Liver (tissue), 3 donors: ENCODE measurements around the gene CLASRP.

Experiments used
- EGR1 ChIP-seq, 2 donors: IDR thresholded peaks; 2 replicates each; pipeline ENCODE4 v1.6.1; 2016 to 2018; ENCODE audit warnings: antibody characterized with exemption in 2 of 2, low read depth in 2 of 2
- FOXA1 ChIP-seq: IDR thresholded peaks from 2 replicates; pipeline ENCODE4 v1.6.1; 2016; ENCODE audit warnings: antibody characterized with exemption
- GABPA ChIP-seq, 2 donors: IDR thresholded peaks in 1 of 2; conservative IDR thresholded peaks in 1 of 2; 2 replicates each; pipeline ENCODE4 v1.6.1; 2016; ENCODE audit warnings: antibody characterized with exemption in 2 of 2, mild to moderate bottlenecking in 1 of 2, moderate library complexity in 1 of 2
- HNF4G ChIP-seq: IDR thresholded peaks from 2 replicates; pipeline ENCODE4 v1.6.1; 2016; ENCODE audit warnings: antibody characterized with exemption
- JUND ChIP-seq, 2 donors: IDR thresholded peaks; 2 replicates each; pipeline ENCODE4 v1.6.1; 2016; ENCODE audit warnings: antibody characterized with exemption in 2 of 2
- NR2F2 ChIP-seq: IDR thresholded peaks from 2 replicates; pipeline ENCODE4 v1.6.1; 2016; ENCODE audit warnings: antibody characterized with exemption
- RAD21 ChIP-seq, 2 donors: IDR thresholded peaks; 2 replicates each; pipeline ENCODE4 v1.6.1; 2016; ENCODE audit warnings: antibody characterized with exemption in 2 of 2, mild to moderate bottlenecking in 2 of 2
- SP1 ChIP-seq: IDR thresholded peaks from 2 replicates; pipeline ENCODE4 v1.6.1; 2018; ENCODE audit warnings: antibody characterized with exemption, mild to moderate bottlenecking
- TAF1 ChIP-seq: conservative IDR thresholded peaks from 2 replicates; pipeline ENCODE4 v1.6.1; 2016; ENCODE audit warnings: antibody characterized with exemption, mild to moderate bottlenecking
- YY1 ChIP-seq: IDR thresholded peaks from 2 replicates; pipeline ENCODE4 v1.6.1; 2016; ENCODE audit warnings: antibody characterized with exemption, mild to moderate bottlenecking
- TF ChIP-seq, protein P1 (sequence below): IDR thresholded peaks from 2 replicates; pipeline ENCODE4 v1.6.1; 2016; ENCODE audit warnings: antibody characterized with exemption, mild to moderate bottlenecking
- TF ChIP-seq, protein P2 (sequence below): fragments of 150-350 bp; IDR thresholded peaks from 2 replicates; pipeline ENCODE4 v1.5.1; 2017; ENCODE audit warnings: improper control_type of control experiment, low read depth, low read length; ENCODE audit not compliant: missing input control
- TF ChIP-seq, protein P3 (sequence below): IDR thresholded peaks from 2 replicates; pipeline ENCODE4 v1.6.1; 2016; ENCODE audit warnings: antibody characterized with exemption
- TF ChIP-seq, protein P4 (sequence below): IDR thresholded peaks from 2 replicates; pipeline ENCODE4 v1.6.1; 2016; ENCODE audit warnings: antibody characterized with exemption
- donor health status: healthy.
- donor health status: healthy.

DNA sequence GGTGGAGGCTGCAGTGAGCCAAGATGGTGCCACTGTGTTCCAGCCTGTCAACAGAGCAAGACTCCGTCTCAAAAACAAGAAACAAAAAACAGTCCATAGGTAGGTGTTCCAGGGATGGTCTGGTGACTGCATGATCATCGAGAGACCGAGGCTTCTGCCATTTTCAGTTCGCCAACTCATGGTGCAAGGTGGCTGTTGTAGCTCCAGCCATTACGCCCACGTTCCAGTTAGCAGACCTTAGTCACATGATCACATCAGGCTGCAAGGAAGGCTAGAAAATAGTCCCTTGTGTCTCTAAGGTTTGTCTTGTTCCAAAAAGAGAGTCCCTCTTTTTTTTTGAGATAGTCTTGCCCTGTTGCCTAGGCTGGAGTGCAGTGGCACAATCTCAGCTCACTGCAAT, 3.1 kb upstream of the CLASRP start:
- TF ChIP-seq, protein P1, sequence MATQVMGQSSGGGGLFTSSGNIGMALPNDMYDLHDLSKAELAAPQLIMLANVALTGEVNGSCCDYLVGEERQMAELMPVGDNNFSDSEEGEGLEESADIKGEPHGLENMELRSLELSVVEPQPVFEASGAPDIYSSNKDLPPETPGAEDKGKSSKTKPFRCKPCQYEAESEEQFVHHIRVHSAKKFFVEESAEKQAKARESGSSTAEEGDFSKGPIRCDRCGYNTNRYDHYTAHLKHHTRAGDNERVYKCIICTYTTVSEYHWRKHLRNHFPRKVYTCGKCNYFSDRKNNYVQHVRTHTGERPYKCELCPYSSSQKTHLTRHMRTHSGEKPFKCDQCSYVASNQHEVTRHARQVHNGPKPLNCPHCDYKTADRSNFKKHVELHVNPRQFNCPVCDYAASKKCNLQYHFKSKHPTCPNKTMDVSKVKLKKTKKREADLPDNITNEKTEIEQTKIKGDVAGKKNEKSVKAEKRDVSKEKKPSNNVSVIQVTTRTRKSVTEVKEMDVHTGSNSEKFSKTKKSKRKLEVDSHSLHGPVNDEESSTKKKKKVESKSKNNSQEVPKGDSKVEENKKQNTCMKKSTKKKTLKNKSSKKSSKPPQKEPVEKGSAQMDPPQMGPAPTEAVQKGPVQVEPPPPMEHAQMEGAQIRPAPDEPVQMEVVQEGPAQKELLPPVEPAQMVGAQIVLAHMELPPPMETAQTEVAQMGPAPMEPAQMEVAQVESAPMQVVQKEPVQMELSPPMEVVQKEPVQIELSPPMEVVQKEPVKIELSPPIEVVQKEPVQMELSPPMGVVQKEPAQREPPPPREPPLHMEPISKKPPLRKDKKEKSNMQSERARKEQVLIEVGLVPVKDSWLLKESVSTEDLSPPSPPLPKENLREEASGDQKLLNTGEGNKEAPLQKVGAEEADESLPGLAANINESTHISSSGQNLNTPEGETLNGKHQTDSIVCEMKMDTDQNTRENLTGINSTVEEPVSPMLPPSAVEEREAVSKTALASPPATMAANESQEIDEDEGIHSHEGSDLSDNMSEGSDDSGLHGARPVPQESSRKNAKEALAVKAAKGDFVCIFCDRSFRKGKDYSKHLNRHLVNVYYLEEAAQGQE = no peak
- TF ChIP-seq GABPA (IDR thresholded peaks at IDR 0.05 in 1 of 2, conservative IDR thresholded peaks at IDR 0.05 in 1 of 2) (no peak), SP1 (no peak), FOXA1 (no peak), EGR1 (IDR thresholded peaks at IDR 0.05; ENCODE audit: low read depth in 2 of 2) (no peak), RAD21 (IDR thresholded peaks at IDR 0.05) (no peak), TAF1 (no peak), YY1 (no peak), NR2F2 (no peak), HNF4G (no peak), JUND (IDR thresholded peaks at IDR 0.05) (no peak)
- TF ChIP-seq, protein P2, sequence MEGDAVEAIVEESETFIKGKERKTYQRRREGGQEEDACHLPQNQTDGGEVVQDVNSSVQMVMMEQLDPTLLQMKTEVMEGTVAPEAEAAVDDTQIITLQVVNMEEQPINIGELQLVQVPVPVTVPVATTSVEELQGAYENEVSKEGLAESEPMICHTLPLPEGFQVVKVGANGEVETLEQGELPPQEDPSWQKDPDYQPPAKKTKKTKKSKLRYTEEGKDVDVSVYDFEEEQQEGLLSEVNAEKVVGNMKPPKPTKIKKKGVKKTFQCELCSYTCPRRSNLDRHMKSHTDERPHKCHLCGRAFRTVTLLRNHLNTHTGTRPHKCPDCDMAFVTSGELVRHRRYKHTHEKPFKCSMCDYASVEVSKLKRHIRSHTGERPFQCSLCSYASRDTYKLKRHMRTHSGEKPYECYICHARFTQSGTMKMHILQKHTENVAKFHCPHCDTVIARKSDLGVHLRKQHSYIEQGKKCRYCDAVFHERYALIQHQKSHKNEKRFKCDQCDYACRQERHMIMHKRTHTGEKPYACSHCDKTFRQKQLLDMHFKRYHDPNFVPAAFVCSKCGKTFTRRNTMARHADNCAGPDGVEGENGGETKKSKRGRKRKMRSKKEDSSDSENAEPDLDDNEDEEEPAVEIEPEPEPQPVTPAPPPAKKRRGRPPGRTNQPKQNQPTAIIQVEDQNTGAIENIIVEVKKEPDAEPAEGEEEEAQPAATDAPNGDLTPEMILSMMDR = no peak
- TF ChIP-seq, protein P3, sequence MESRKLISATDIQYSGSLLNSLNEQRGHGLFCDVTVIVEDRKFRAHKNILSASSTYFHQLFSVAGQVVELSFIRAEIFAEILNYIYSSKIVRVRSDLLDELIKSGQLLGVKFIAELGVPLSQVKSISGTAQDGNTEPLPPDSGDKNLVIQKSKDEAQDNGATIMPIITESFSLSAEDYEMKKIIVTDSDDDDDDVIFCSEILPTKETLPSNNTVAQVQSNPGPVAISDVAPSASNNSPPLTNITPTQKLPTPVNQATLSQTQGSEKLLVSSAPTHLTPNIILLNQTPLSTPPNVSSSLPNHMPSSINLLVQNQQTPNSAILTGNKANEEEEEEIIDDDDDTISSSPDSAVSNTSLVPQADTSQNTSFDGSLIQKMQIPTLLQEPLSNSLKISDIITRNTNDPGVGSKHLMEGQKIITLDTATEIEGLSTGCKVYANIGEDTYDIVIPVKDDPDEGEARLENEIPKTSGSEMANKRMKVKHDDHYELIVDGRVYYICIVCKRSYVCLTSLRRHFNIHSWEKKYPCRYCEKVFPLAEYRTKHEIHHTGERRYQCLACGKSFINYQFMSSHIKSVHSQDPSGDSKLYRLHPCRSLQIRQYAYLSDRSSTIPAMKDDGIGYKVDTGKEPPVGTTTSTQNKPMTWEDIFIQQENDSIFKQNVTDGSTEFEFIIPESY = no peak
- TF ChIP-seq, protein P4, sequence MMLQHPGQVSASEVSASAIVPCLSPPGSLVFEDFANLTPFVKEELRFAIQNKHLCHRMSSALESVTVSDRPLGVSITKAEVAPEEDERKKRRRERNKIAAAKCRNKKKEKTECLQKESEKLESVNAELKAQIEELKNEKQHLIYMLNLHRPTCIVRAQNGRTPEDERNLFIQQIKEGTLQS = no peak
